Karpas-422 (cell line): ENCODE data around the gene PHB1. TPM values are rescaled to one million over a fixed set of nuclear protein-coding genes. Genes with fewer than 3 reads are reported as not detected.
"Not testable (repeated sequence)": the region's sequence is repeated elsewhere in the genome, so short reads cannot be mapped to it uniquely, and the experiment has no call there.

Source experiments
- DNase-seq: peaks from one replicate; pipeline ENCODE4 v3.0.0-alpha.2; 2015
- H2AFZ ChIP-seq: fragments of 200-600 bp; sonication (generic); 2 replicates; pipeline ENCODE4 v1.6.1; 2014; ENCODE audit warnings: antibody characterized with exemption, low read length, mixed read lengths
- H3K27ac ChIP-seq: fragments of 200-600 bp; sonication (generic); 2 replicates; pipeline ENCODE4 v1.5.1; 2014; ENCODE audit warnings: mild to moderate bottlenecking, low read length, moderate library complexity
- H3K27me3 ChIP-seq: fragments of 200-600 bp; sonication (generic); 2 replicates; pipeline ENCODE4 v1.6.1; 2014; ENCODE audit warnings: low read length, mixed read lengths
- H3K36me3 ChIP-seq: fragments of 200-600 bp; sonication (generic); 2 replicates; pipeline ENCODE4 v1.6.1; 2014; ENCODE audit warnings: low read length, mixed read lengths; ENCODE audit not compliant: insufficient read depth
- H3K4me1 ChIP-seq: fragments of 200-600 bp; sonication (generic); 2 replicates; pipeline ENCODE4 v1.6.1; 2014; ENCODE audit warnings: mild to moderate bottlenecking, low read length, mixed read lengths
- H3K4me2 ChIP-seq: fragments of 200-600 bp; sonication (generic); 2 replicates; pipeline ENCODE4 v1.6.1; 2014; ENCODE audit warnings: low read length, low read depth, mild to moderate bottlenecking; ENCODE audit not compliant: poor library complexity, severe bottlenecking
- H3K4me3 ChIP-seq: fragments of 200-600 bp; sonication (generic); 2 replicates; pipeline ENCODE4 v1.5.1; 2014; ENCODE audit warnings: mild to moderate bottlenecking, antibody characterized with exemption, low read length, mixed read lengths
- H3K79me2 ChIP-seq: fragments of 200-600 bp; sonication (generic); 2 replicates; pipeline ENCODE4 v1.6.1; 2014; ENCODE audit warnings: mild to moderate bottlenecking, low read length, mixed read lengths
- H3K9ac ChIP-seq: fragments of 200-600 bp; sonication (generic); 2 replicates; pipeline ENCODE4 v1.6.0; 2014; ENCODE audit warnings: low read length
- H3K9me2 ChIP-seq: fragments of 200-600 bp; sonication (generic), shearing (Covaris generic); replicated peaks from 2 replicates; pipeline ENCODE4 v1.6.0; 2014; ENCODE audit warnings: mild to moderate bottlenecking, low read length, moderate library complexity; ENCODE audit not compliant: insufficient read depth
- H3K9me3 ChIP-seq: fragments of 300-700, 200-600 bp; sonication (generic); 2 replicates; pipeline ENCODE4 v1.6.1; 2014; ENCODE audit warnings: low read length, mixed read lengths
- H4K20me1 ChIP-seq: fragments of 200-600 bp; sonication (generic); 2 replicates; pipeline ENCODE4 v1.6.1; 2014; ENCODE audit warnings: mild to moderate bottlenecking, antibody characterized with exemption, low read length, low read depth; ENCODE audit not compliant: insufficient read depth
- total RNA-seq: library from RNA; depleted of rRNA; stranded (reverse); fragments of >200 nt; shearing (Covaris generic); gene quantifications from 2 replicates; pipeline ENCODE4 v1.2.3, GENCODE V29; 2014; ENCODE audit warnings: low replicate concordance

PHB1 gene
- total RNA-seq, 1 experiment from 2014 or later: 91.5 TPM

DNA sequence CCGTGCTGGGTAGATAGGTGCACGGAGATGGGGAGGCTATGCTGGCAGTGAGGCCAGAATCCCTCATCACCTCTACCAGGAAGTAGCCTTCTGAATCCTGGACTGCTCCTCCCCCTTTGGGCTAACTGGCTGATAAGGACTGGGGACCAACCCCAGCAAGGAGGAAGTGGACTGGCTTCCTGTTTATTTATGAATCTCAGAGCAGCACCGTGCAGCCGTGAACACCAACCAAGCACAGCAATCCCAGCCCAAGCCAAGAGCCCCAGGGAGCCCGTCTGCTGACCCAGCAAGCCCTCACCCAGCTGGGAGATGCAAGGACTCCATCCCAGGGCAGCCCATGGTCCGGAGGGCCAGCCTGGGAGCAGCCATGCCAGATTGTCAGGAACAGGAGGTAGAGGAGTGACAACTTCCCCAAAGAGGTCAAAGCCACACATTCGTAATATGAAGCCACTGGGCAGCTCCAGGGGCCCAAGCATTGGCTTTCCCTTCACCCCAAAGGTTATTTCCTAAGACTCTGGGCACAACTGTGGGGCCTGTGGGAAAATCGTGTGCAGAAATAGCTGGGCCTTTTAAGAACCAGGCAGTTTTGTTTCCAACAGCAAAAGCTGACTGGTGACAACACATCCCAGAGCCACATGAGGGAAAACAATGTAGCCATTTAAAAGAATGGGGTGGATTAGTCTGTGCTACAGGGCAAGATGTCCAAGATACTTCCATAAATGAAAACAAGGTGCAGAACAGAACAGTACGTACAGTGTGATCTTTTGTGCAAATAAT lies 23.9 kb downstream of the PHB1 start:
- no peak overlapping the region; the same call in 1 of the 2 replicates for H3K27ac ChIP-seq
- H3K4me3 ChIP-seq: peak overlapping the region; percentile 31; the same call in 1 of the 2 replicates
- no peaks in the 10 kb centered on the region for H3K27me3 ChIP-seq
- no peaks in the 10 kb centered on the region for H3K36me3 ChIP-seq
- peak overlapping the region; percentile 76 for H2AFZ ChIP-seq
- peak overlapping the region; percentile 49 for H3K9ac ChIP-seq
- H3K79me2 ChIP-seq: no peaks in the 10 kb centered on the region
- H3K4me2 ChIP-seq: peak overlapping the region; percentile 50
- H3K4me1 ChIP-seq: peaks cover 28% of the 10 kb centered on the region
- DNase-seq: peak; percentile 70
- H3K9me3 ChIP-seq: no peaks in the 10 kb centered on the region
- H3K9me2 ChIP-seq: no peaks in the 10 kb centered on the region
- H4K20me1 ChIP-seq: no peaks in the 10 kb centered on the region

DNA sequence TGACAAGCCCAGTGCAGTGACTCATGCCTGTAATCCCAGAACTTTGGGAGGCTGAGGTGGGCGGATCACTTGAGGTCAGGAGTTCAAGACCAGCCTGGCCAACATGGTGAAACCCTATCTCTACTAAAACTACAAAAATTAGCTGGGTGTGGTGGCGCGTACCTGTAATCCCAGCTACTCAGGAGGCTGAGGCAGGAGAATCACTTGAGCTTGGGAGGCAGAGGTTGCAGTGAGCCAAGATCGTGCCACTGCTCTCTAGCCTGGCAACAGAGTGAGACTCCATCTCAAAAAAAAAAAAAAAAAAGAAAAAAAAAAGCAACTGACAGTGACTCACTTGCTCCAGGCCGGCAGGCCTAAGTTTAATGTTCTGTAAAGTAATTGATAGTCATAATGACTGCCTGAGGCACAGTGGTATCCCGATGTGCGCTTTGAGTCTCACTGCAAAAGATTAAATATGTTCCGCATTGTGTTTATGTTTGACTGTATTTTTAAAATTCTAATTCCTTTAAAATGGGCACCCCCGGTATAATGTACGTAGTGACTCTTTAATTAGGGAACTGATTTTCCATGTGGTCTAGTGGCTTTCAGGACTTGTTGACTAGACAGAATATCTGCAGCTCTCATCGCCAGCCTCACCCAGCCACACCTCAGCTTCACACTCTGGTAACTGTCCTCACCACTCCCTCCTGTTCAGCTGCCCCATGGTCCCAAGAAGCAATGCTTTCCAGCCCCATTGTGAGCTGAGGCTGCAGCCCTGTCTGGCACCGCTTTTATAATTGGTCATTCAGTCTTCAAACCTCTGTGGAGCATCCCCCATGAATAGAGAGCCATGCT lies 25.0 kb downstream of the PHB1 start:
- H3K9ac ChIP-seq, DNase-seq: not testable (repeated sequence)
- peaks cover 26% of the 10 kb centered on the region for H3K4me1 ChIP-seq

DNA sequence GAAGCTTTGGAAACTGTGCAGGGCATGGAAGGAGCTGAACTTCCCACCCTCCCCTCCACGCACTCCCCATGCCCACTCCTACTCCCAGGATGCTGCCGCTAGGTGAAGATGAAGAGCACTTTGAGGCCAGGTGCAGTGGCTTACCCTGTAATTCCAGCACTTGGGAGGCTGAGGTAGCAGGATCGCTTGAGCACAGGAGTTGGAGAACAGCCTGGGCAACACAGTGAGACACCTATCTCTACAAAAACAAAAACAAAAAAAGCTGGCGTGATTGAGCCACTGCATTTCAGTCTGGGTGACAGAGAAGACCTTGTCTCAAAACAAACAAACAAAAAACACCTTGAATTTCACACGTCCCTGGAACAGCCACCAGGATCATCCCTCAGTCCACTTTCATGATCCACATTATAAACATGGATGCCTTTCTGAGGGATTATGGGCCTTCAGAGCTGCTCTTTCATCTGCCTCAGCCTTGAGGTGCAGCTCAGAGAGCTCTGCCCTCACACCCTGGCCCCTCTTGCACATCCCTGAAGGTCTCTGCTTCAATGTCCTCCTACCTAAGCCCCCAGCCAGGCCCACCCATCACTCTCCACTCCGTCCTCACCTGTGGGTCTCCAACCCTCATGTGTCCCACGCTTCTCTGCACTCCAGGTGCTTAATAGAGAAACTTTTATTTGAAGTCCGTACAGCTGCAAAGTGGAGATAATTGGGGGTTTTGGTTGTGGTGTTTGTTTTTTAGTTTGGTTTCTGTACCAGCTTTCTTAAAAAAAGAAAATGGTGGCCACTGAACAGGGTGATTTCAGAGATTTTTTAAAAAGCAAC lies 25.8 kb downstream of the PHB1 start:
- Histone ChIP-seq H4K20me1 (no peaks in the 10 kb centered on the region), H3K4me3 (no peak overlapping the region), H3K4me2 (no peak overlapping the region), H3K27ac (no peak overlapping the region), H3K9me2 (no peaks in the 10 kb centered on the region), H3K79me2 (no peaks in the 10 kb centered on the region), H3K9ac (no peak overlapping the region), H3K9me3 (no peaks in the 10 kb centered on the region), H3K4me1 (peaks cover 22% of the 10 kb centered on the region), H2AFZ (peak overlapping the region; percentile 72; the same call in 1 of the 2 replicates), H3K36me3 (no peaks in the 10 kb centered on the region), H3K27me3 (no peaks in the 10 kb centered on the region)
- no peak for DNase-seq

More for the DNA sequence above, 25.0 kb downstream of the PHB1 start:
- not testable (repeated sequence) for H3K27ac ChIP-seq, H4K20me1 ChIP-seq, H3K36me3 ChIP-seq, H3K9me2 ChIP-seq, H3K79me2 ChIP-seq, H3K4me3 ChIP-seq, H3K27me3 ChIP-seq, H3K9me3 ChIP-seq
- Histone ChIP-seq H2AFZ (peak overlapping the region; percentile 76), H3K4me2 (peak overlapping the region; percentile 50)

DNA sequence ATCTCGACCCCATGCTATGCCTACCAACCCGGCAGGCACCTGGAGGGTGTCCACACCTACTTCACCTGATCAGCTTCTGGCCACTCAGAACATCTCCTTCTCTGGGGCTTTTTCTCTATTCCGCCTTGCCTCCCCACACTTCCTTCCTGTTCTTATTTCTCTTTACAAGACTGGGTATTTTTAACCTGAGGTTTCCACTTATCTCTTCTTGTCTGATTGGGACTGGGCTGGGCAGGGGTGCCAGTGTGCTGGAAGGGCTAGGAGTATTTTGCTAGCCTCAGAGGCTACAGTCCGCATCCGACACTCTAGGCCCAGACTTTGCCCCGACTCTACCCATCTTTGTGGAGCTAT lies 26.4 kb downstream of the PHB1 start:
- Histone ChIP-seq H3K79me2 (no peaks in the 10 kb centered on the region), H3K4me3 (no peak overlapping the region), H3K4me2 (no peak overlapping the region), H4K20me1 (no peaks in the 10 kb centered on the region), H3K4me1 (peaks cover 16% of the 10 kb centered on the region), H3K36me3 (no peaks in the 10 kb centered on the region), H3K9me2 (no peaks in the 10 kb centered on the region), H3K27ac (no peak overlapping the region), H2AFZ (no peak overlapping the region), H3K9ac (no peak overlapping the region), H3K9me3 (no peaks in the 10 kb centered on the region), H3K27me3 (no peaks in the 10 kb centered on the region)
- no peak for DNase-seq

DNA sequence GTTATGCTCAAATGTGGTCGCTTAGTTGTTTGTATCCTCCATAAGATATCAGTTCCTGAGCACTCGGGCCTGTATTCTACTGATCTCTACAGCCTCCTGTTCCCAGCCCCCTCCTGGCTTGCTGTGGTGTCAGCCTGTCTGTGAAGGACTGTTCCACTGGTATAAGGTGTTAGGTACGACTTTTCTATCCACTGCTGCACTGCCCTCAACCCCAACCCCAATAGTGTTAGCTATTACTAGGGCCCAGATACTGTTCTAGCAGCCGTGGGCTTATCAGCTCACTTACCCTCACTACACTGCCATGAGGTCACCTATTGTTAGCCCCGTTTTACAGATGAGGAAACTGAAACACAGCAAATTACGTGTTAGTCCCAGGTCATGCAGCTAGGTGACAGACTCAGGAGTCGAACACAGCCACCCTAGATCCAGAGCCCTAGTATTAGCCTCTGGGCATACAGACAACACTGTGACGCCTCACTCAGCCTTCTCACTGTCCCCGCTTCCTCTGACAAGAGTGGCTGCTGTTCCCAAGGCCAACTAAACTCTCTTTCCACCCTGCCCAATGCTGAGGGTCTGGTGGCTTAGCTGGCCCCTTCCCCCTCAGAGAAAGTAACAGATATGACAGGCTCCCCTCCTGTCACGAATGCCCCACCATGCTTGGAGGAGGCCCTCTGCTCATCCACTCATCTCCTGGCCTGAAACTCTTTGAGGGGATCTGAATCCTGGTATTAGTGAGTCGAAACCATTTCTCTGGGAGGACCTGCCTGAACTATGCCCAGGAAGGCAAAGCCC lies 27.0 kb downstream of the PHB1 start:
- no peak for DNase-seq
- H3K4me1 ChIP-seq: peaks cover 13% of the 10 kb centered on the region
- no peak overlapping the region; the same call in 1 of the 2 replicates for H2AFZ ChIP-seq

DNA sequence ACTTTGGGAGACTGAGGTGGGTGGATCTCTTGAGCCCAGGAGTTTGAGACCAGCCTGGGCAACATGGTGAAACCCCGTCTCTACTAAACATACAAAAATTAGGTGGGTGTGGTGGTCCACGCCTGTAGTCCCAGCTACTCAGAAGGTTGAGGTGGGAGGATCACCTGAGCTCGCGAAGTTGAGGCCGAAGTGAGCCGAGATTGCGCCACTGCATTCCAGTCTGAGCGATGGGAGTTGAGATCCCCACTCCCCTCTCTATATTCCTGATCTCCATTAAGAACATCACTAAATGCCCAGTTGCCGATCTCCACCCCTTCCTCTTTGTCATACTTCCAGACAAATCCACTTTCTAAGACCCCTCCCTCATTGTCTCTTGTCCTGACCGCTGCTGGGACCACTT lies 28.3 kb downstream of the PHB1 start:
- Histone ChIP-seq H3K9me3 (no peaks in the 10 kb centered on the region), H2AFZ (no peak overlapping the region), H3K4me3 (no peak overlapping the region), H3K79me2 (no peaks in the 10 kb centered on the region), H3K27me3 (no peaks in the 10 kb centered on the region), H3K36me3 (no peaks in the 10 kb centered on the region), H3K4me1 (peaks cover 13% of the 10 kb centered on the region), H4K20me1 (no peaks in the 10 kb centered on the region), H3K4me2 (no peak overlapping the region), H3K9ac (no peak overlapping the region), H3K27ac (no peak overlapping the region), H3K9me2 (no peaks in the 10 kb centered on the region)
- DNase-seq: no peak

More for the DNA sequence above, 27.0 kb downstream of the PHB1 start:
- H3K9me3 ChIP-seq: no peaks in the 10 kb centered on the region
- no peaks in the 10 kb centered on the region for H4K20me1 ChIP-seq
- H3K4me3 ChIP-seq: no peak overlapping the region
- H3K9ac ChIP-seq: no peak overlapping the region
- no peaks in the 10 kb centered on the region for H3K36me3 ChIP-seq
- H3K27ac ChIP-seq: no peak overlapping the region
- H3K4me2 ChIP-seq: no peak overlapping the region
- no peaks in the 10 kb centered on the region for H3K9me2 ChIP-seq
- no peaks in the 10 kb centered on the region for H3K27me3 ChIP-seq
- H3K79me2 ChIP-seq: no peaks in the 10 kb centered on the region

DNA sequence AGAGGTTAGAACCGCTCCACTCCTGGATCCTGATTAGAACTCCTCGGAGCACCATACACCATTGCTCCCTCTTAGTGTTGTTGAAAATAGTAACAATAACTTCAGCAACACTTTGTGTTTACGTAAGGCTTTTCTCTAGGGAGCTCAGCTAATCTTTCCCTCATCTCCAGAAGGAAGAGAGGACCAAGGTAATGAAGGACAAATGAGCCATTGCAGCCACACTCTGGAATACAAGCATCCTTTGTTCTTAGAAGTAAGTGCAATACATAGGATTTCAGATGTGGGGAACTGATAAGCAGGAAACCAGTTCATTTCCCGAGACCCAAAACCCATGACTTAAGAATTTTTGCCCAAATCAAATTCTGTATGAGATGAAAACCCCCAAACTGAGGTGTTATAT lies 29.7 kb downstream of the PHB1 start:
- H2AFZ ChIP-seq: no peak overlapping the region
- H3K27me3 ChIP-seq: no peaks in the 10 kb centered on the region
- H3K27ac ChIP-seq: no peak overlapping the region
- H4K20me1 ChIP-seq: no peaks in the 10 kb centered on the region
- H3K9me2 ChIP-seq: no peaks in the 10 kb centered on the region
- H3K9me3 ChIP-seq: no peaks in the 10 kb centered on the region
- no peak overlapping the region for H3K4me3 ChIP-seq
- no peaks in the 10 kb centered on the region; the same call in 1 of the 2 replicates for H3K4me1 ChIP-seq
- H3K9ac ChIP-seq: no peak overlapping the region
- H3K79me2 ChIP-seq: no peaks in the 10 kb centered on the region
- no peak for DNase-seq
- no peak overlapping the region for H3K4me2 ChIP-seq
- no peaks in the 10 kb centered on the region for H3K36me3 ChIP-seq
